CD4-positive, alpha-beta T cell treated with Interferon alpha-2 for 1 hour (primary cell): ENCODE measurements around the gene RABGGTA.
"Not testable (repeated sequence)": the region's sequence is repeated elsewhere in the genome, so short reads cannot be mapped to it uniquely, and the experiment has no call there.

Experiments
- DNase-seq, 2 donors: peaks; one replicate each; pipeline ENCODE4 v3.0.0-alpha.2; 2020 to 2022

Gene RABGGTA

GRCh38 chr14:24238123-24238522, 33.3 kb downstream of the RABGGTA start:
- DNase-seq: no peak

- DNase-seq: no peak
Measured at GRCh38 chr14:24237463-24237955, 33.9 kb downstream of the RABGGTA start.

GRCh38 chr14:24236689-24237462, 34.5 kb downstream of the RABGGTA start:
- DNase-seq: no peak

DNA sequence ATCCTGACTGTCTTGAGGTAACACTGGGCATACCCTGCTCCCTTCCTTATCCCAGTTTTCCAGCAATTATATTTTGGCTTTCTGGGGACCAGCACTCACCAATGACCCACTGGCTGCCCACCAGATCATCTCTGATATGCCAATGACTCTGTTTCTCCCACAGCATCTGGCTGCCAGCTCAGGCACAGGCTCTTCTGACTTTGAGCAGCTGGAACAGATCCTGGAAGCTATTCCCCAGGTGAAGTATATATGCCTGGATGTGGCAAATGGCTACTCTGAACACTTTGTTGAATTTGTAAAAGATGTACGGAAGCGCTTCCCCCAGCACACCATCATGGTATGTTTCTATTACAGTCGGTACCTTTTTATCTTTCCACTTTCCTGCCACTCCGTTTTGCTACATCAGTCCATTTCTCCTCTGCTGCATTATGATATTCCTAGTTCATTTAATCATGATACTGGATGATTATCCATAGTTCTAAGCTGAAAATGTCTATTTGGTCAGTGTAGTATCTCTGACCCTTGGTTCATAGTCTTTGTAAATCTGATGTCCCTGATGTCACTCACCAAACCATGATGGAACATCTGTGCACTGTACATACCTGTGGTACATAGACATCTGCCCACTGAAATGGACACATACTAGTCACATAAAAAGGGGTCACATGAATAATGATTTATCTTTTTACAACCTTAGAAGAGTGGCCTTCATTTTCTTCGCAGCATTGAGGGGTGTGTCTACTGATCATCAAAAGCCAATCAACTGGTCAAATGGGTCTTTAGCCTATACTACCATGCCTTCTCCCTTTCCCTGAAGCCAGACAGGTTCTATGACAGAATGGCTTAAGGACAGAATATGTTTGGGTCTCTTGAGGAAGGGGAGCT, 35.4 kb downstream of the RABGGTA start:
- no peak for DNase-seq

DNA sequence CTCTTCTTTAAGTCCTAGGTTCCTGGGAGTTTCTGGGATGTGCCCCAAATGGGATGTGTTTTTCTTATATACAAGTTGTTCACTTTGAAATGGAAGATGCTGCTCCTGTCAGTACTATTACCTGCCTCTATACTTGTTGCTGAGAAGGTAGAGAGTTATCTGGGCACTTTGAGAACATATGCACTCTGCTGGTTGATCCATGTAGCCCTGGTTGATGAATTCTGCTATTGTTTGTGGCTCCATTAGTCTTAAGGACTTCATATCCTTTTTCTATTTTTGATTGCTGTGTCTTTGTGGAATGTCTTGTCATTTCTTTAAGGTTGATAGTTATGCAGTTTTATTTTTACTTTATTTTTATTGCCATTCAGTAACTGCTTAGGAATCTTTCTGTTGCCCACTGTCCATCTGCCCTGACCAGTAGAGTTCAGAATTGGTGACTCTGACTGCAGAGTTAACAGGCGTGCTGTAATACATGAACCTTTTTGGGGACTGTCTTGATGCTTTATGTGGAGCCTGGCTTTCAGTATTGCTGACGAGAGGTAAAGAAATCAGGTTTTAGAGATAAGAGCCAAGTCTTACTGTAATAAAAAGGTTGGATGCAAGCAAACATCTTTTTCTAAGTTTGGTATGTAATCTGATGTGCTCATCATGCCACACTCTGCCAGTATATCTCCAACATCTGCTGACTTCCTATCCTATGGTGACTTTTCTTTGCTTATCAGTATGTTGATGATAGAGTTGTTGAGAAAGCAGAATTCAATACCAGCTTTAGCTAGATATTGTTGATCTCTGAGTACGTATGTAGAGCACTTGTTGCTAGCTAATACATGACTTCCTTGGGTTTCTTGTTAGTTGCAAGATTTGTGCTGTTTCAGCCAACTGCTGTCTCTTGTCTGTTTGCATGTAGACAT, 37.0 kb downstream of the RABGGTA start:
- DNase-seq: no peak

GRCh38 chr14:24233538-24233866, 37.9 kb downstream of the RABGGTA start:
- DNase-seq: no peak

DNA sequence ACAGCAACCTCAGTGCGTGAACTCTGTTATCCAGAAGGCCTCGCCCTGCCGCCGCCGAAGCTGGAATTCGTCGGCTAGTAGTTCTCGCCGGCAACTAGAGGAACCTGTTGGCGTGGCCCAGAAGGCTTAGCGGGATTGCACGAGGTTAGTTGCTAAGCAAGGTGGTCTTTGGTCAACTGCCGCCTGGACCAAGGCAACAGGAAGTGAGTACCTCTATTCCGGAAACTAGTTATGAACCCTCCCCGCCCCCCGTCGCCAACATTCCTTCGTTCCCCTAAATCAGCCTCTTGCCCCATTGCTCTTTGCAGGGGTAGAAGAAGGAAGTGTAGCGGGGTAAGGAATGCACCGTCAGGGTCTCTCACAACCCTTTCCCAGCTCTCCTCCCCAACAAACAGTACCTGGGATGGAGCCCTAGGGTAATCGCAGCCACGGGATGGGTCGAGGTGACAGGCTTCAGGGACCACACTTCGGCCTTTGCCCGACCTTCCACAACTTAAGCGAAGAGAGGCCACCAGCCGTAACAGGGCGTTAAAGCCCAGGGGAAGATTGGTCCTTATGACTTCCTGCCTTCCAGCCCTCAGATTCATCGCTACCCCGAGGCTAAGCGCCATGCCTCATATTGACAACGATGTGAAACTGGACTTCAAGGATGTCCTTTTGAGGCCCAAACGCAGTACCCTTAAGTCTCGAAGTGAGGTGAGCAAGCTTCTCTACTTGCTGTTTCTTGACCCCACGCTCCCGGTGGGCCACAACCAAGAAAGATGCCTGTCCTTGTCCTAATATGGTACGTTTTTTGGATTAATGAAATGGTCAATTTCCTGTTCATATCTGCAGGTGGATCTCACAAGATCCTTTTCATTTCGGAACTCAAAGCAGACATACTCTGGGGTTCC, 38.5 kb downstream of the RABGGTA start, which contains the start of gene GMPR2:
TSS of gene GMPR2 (plus strand) at position 285 of the 893 bp plus-strand sequence. CDS start at position 610, 325 bp downstream.
- no peak for DNase-seq

GRCh38 chr14:24232121-24232644, 39.2 kb downstream of the RABGGTA start, which contains the start of gene NEDD8:
Gene NEDD8, minus strand, starts transcription at chr14:24232367. Its CDS starts 100 bp downstream, at chr14:24232267.
- peak; percentile 90 for DNase-seq

DNA sequence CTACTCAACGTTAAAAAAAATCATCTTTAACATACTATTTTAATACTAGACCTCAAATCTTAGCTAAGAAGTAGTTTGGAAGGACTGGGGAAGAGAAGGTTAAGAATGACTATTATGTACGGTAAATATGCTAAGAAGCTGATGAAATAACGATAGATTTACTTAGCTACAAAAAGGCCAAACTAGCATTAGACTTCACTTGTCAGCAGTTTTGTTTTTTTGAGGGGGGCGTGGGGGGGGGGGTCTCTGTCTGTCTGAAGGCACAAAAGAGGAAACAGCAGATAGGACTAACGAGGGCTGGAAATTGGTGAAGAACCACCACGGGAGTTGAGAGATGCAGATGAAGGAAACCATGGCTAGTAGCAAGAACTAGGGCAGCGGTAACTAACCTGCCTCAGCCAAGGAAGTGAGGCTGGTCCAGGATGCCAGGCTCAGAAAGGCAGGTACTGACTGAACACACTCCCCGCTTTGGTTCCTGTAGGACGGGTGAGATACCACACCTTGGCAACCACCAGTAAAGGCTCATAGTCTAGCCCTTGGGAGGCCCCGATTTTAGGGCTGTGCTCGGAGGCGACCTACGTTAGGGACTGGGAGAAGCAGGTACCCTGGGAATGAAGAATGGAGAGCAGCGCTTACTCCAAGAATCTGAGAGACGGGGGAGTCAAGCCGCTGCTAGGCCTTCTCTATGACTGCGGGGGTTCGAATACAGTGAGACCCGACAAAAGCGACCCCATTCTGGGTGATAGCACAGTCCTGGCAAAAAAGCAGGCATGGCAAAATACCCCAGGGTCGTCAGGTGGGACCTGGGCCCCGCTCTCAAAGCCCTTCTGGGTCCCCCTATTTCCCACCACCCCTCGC, 39.9 kb downstream of the RABGGTA start:
- peak in 1 of 2 donors; percentile 37 for DNase-seq

GRCh38 chr14:24228902-24229301, 42.5 kb downstream of the RABGGTA start:
- no peak for DNase-seq

DNA sequence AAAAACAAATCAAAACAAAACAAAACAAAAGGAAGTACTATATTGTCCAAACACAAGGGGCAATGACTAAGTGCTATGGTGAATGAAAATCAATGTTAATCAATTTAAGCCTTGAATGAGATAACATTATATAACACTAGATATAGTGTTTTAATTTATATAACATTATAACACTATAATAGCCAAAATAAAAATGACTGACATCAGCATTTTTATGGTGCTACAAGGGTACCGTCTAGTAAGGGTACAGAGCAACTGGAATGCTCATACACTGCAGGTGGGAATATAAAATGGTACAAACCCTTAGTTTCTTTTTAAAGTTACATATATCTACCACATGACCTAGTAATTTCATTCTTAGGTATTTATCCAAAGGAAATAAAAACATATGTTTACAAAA, 44.9 kb downstream of the RABGGTA start:
- DNase-seq: no peak

DNA sequence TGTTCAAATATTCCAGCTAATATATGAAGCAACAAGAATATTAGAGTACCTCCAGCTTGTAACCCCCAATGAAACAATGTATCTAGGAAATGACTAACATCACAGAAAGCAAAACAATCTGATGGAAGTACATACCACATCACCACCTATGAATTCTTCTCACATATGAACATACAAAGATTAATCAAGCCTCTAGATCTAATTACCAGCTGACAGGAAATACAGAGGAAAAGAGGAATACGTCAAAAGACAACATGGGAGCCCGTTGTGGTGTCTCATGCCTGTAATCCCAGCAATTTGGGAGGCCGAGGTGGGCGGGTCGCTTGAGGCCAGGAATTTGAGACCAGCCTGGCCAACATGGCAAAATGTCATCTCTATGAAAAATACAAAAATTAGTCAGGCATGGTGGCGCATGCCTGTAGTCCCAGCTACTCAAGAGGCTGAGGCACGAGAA, 46.8 kb downstream of the RABGGTA start:
- no peak for DNase-seq

GRCh38 chr14:24222987-24223386, 48.4 kb downstream of the RABGGTA start:
- not testable (repeated sequence) for DNase-seq

DNA sequence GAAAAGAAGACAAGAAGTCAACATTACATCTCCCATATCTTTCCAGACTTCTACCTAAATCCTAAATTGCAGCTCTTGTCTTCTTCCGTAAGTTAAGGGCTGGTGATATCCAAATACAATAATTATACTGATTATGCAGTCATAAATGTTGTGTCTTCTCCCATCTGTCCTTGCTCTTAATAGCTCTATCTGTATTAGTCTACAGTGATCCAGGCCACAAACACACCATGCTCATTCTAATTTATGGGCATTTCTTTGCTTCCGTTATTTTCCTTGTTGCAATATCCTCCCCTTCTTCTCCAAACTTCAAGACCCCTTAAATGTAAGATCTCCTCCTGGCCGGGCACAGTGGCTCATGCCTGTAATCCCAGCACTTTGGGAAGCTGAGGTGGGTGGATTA, 51.9 kb downstream of the RABGGTA start:
- no peak for DNase-seq

GRCh38 chr14:24219080-24219479, 52.3 kb downstream of the RABGGTA start:
- DNase-seq: no peak

DNA sequence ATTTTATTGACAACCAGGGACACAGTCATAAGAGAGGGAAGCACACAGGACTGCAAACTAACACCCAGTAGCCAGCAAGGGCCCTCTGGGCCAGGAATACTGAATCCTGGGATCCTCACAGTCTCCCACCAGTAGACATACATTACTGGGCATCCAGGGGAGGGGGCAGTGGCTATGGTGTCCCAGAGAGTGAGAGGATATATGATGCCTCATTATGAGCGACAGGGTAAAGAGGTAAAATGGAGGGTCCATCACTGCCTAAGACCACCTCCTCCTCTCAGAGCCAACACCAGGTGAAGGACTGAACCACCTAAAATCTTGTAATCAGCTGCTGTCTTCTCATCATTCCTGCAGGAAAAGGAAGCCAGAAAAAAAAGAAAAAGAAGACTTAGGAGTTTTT, 54.5 kb downstream of the RABGGTA start:
- not testable (repeated sequence) for DNase-seq

- no peak for DNase-seq
Measured at GRCh38 chr14:24216345-24216699, 55.1 kb downstream of the RABGGTA start.
